ENCODE results near the gene HES7.

HES7 gene

DNA sequence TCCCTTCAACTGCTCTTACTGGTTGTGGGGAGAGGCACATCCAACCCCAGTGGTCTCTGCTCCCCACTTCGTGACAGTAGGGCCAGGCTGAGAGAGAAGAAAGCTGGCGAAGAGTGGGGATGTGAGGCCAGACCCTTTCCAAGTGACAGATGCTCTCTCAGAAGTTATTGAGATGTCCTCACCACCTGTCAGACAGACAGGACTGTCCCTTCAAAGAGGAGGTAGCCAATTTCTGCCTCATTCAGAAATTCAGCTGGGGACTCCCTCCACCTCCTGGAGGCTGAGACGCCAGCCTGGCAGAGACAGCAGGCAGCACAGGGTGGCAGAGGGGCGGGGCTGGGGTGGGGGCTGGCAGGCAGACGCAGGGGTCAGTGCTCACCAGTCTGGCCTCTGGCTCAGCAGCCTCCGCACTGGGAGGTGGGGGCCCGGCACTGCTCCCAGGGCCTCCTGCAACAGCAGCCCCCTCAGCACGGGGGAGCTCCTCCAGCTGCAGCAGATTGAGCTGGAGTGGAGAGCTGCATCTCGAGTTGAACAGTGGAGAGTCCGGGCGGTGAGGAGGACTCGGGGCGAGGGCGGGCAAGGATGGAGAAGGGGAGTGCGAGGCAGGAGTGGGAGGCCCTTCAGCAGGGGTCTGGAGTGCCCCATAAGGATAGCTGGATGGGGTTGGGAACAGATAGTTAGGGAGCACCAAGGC lies 19.1 kb upstream of the HES7 start:
- no peak for DNase-seq

- DNase-seq, result no peak
Measured at GRCh38 chr17:8142158-8142886, 18.4 kb upstream of the HES7 start.

DNA sequence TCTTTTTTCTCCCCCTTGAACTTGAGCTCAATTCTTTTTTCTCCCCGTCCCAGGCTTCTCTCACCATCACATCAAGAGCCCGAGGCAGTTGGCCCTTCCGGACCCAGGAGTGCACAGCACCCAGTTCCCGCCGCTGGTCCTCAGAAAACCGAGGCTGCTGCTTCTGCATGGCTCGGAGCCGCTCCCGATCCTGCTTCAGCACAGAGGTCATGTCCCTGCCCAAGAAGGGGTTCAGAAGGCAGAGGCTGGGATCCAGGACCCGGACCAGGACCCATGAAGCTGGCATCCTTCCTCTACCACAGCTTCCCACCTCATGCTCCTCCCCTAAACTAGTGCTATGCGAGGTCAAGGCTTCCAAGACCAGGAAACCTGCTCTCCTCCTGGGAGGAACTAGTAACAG lies 17.8 kb upstream of the HES7 start:
- DNase-seq, result no peak

DNA sequence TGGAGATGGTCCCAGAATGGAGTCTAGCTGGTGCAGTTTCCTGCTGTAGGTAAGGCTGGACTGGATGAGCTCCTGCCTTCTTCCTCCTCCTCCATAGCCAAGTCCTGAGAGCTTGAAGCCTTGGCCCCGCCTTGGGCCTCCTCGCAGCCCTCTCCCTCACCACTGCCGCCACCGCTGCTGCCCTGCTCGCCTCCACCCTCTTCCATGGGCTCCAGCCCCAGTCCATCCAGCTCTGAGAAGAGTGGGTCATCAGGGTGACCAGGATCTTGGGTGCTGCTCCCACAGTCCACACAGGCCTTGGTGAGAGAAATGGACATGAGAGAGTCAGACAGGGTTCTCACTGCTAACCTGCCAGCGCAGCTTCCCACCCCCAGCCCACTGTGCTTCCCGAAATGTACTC lies 17.1 kb upstream of the HES7 start:
- DNase-seq, result no peak

GRCh38 chr17:8140065-8141029 lies 16.4 kb upstream of the HES7 start:
- no peak for DNase-seq

DNA sequence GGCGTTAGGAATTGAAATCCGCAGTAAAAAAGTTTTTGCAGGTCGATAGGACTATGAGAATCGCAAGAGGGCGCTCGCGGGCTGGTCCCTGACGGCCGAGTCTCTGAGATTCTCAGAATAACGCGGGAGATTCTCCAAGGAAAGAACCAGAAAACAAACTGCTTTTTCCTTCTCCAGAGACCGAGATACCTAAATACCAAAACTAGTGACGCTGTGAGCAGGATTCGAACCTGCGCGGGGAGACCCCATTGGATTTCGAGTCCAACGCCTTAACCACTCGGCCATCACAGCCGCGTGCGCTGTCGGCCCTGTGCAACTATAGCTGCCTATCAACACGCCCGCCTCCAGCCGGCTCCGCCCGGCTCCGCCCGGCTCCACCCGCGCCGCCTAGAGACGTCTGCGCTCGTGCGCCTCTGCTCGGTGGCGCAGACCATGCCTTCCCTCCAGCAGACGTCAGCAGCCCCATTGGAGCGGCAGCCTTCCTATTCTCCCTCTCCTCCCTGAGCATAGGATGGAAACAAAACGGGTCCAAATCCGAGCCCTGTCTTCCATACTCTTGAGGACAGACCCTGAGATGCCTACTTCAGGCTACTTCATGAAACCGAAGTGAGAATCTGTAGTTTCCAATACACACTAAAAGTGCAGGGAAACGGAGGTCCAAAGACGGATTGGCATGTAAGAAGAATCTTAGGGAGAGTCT lies 14.9 kb upstream of the HES7 start:
- peak; percentile 90 for DNase-seq

DNA sequence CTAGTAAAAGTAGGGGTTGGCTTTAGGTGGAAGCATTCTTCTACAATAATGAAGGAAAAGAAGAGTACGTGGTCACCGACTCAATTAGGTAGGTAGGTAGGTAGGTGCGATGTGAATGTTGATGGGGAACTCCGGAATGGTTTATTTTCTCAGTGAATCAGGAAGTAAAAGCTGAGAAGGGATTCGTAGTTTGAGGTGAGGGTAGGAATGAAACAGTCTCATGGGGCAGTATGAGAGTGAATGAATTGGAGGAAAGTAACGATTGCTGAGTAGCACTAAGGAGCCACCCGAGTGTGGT lies 14.4 kb upstream of the HES7 start:
- no peak for DNase-seq

GRCh38 chr17:8137645-8138373 lies 13.9 kb upstream of the HES7 start:
- no peak for DNase-seq

- DNase-seq, result no peak
Measured at GRCh38 chr17:8133941-8134340, 10.0 kb upstream of the HES7 start.

DNA sequence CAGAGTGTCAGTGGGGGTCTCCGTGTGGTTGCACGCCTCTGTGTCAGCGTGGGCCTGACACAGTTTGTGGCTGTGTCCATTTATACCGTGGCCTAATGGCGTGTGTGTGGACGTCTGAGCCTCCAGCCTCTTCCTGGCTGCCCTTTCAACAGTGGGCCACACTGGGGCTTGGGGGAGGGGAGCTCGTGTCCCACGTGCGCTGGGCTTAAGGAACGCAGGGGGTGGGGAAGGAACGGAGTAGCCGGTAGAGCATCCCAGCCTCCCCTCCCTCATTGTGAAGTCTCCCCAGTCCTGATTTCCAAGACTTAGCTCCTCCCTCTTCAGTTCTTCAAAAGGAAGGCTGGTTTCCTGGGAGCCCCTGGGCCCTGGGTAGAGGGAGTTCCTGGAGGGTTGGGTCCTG lies 9.5 kb upstream of the HES7 start:
- no peak for DNase-seq

- DNase-seq, result no peak
Measured at GRCh38 chr17:8131844-8132441, 8.0 kb upstream of the HES7 start.

- DNase-seq, result no peak
Measured at GRCh38 chr17:8128125-8128784, 4.3 kb upstream of the HES7 start.

GRCh38 chr17:8126491-8127066 lies 2.7 kb upstream of the HES7 start:
- DNase-seq, result no peak

- DNase-seq, result no peak
Measured at GRCh38 chr17:8125947-8126490, 2.1 kb upstream of the HES7 start.

GRCh38 chr17:8125154-8125946 lies 1.4 kb upstream of the HES7 start:
- DNase-seq, result peak; percentile 84

- DNase-seq, result no peak
Measured at GRCh38 chr17:8124350-8125153, 646 bp upstream of the HES7 start.

GRCh38 chr17:8122924-8123694 lies 797 bp downstream of the HES7 start:
- no peak for DNase-seq

DNA sequence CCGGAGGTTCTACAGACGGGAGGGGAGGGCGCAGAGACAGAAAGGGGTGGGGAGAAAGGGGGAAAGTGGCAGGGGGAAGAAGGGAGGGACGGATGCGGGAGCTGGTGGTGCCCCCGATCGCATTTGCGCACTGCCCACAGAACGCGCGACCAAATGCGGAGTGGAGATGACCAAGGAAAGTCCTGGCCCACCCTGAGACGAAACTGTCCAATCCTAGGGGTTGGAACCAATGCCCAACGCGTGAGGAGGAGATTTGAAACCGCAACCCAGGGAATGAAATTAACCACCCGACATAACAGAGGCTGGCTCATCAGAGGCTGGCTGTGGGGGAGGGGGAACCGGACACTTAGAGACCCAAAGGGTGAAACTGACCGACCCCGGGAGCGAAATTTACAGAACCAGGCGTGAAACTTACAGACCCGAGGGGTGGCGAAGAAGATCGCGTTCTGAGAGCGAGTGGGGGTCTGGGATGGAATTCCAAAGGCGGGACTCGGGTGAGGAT lies 1.4 kb downstream of the HES7 start:
- no peak for DNase-seq
